HepG2 (cell line): ENCODE results near the gene ERFL. TPM values are rescaled to one million over a fixed set of nuclear protein-coding genes. Genes with fewer than 3 reads are reported as not detected.

ENCODE experiments used
- CENPX ChIP-seq: sonication (generic); formaldehyde crosslinking; IDR thresholded peaks from 2 replicates; pipeline ENCODE4 v1.9.0; 2021; ENCODE audit warnings: mild to moderate bottlenecking, missing genetic modification reagents, moderate library complexity
- EZH2 ChIP-seq: conservative IDR thresholded peaks from 2 replicates; pipeline ENCODE4 v1.6.1; 2012; ENCODE audit warnings: mild to moderate bottlenecking, low read depth, low read length, moderate library complexity
- FUBP1 ChIP-seq: sonication (generic); formaldehyde crosslinking; IDR thresholded peaks from 2 replicates; pipeline ENCODE4 v1.5.1; 2020; ENCODE audit warnings: missing genetic modification reagents, mild to moderate bottlenecking, borderline replicate concordance
- HOXA3 ChIP-seq: sonication (generic); formaldehyde crosslinking; IDR thresholded peaks from 2 replicates; pipeline ENCODE4 v1.5.0; 2020; ENCODE audit warnings: missing genetic modification reagents
- MNT ChIP-seq: fragments of 450-650 bp; IDR thresholded peaks from 2 replicates; pipeline ENCODE4 v1.6.1; 2016
- NCOA2 ChIP-seq: sonication (generic); formaldehyde crosslinking; IDR thresholded peaks from 2 replicates; pipeline ENCODE4 v1.8.0; 2022; ENCODE audit warnings: inconsistent platforms
- POLR2AphosphoS5 ChIP-seq: IDR thresholded peaks from 2 replicates; pipeline ENCODE4 v1.6.1; 2012; ENCODE audit warnings: low read depth, low read length
- REPIN1 ChIP-seq: sonication (generic); formaldehyde crosslinking; IDR thresholded peaks from 2 replicates; pipeline ENCODE4 v1.8.0; 2022; ENCODE audit warnings: missing genetic modification reagents, low read depth, mild to moderate bottlenecking, borderline replicate concordance
- RFX3 ChIP-seq: IDR thresholded peaks from 2 replicates; pipeline ENCODE4 v1.6.1; 2016; ENCODE audit warnings: missing biosample characterization, missing genetic modification reagents
- SRF ChIP-seq: IDR thresholded peaks from 2 replicates; pipeline ENCODE4 v1.6.1; 2011; ENCODE audit warnings: mild to moderate bottlenecking, low read depth, low read length, moderate library complexity
- TBX3 ChIP-seq: fragments of 450-650 bp; IDR thresholded peaks from 2 replicates; pipeline ENCODE4 v1.6.1; 2017; ENCODE audit warnings: antibody characterized with exemption, mild to moderate bottlenecking, inconsistent platforms, borderline replicate concordance
- TFDP1 ChIP-seq: IDR thresholded peaks from 2 replicates; pipeline ENCODE4 v1.6.1; 2016; ENCODE audit warnings: missing compliant biosample characterization, missing genetic modification reagents, borderline replicate concordance
- TOPORS ChIP-seq: sonication (generic); formaldehyde crosslinking; IDR thresholded peaks from 2 replicates; pipeline ENCODE4 v1.8.0; 2023; ENCODE audit warnings: mild to moderate bottlenecking, missing genetic modification reagents
- ZBTB3 ChIP-seq: sonication (generic); formaldehyde crosslinking; IDR thresholded peaks from 2 replicates; pipeline ENCODE4 v1.4.0; 2020; ENCODE audit warnings: low read depth, mild to moderate bottlenecking, moderate library complexity, missing genetic modification reagents, borderline replicate concordance
- ZFP37 ChIP-seq: sonication (generic); formaldehyde crosslinking; IDR thresholded peaks from 2 replicates; pipeline ENCODE4 v1.4.0; 2020; ENCODE audit warnings: missing genetic modification reagents, borderline replicate concordance
- ZHX1 ChIP-seq: sonication (generic); formaldehyde crosslinking; IDR thresholded peaks from 2 replicates; pipeline ENCODE4 v1.8.1; 2022; ENCODE audit warnings: low read depth, mild to moderate bottlenecking, missing genetic modification reagents
- ZNF253 ChIP-seq: sonication (generic); formaldehyde crosslinking; IDR thresholded peaks from 2 replicates; pipeline ENCODE4 v1.8.0; 2022; ENCODE audit warnings: mild to moderate bottlenecking, missing genetic modification reagents, borderline replicate concordance
- ZNF383 ChIP-seq: sonication (generic); formaldehyde crosslinking; IDR thresholded peaks from 2 replicates; pipeline ENCODE4 v1.4.0; 2020; ENCODE audit warnings: missing genetic modification reagents, mild to moderate bottlenecking, borderline replicate concordance
- ZNF441 ChIP-seq: sonication (generic); formaldehyde crosslinking; IDR thresholded peaks from 2 replicates; pipeline ENCODE4 v1.7.0; 2021; ENCODE audit warnings: missing genetic modification reagents, borderline replicate concordance
- ZNF589 ChIP-seq: sonication (generic); formaldehyde crosslinking; conservative IDR thresholded peaks from 2 replicates; pipeline ENCODE4 v1.8.0; 2022; ENCODE audit warnings: mild to moderate bottlenecking, moderate library complexity, missing genetic modification reagents
- ZNF75D ChIP-seq: sonication (generic); formaldehyde crosslinking; IDR thresholded peaks from 2 replicates; pipeline ENCODE4 v1.8.1; 2023; ENCODE audit warnings: missing genetic modification reagents, mild to moderate bottlenecking, borderline replicate concordance
- ZNF773 ChIP-seq: sonication (generic); formaldehyde crosslinking; IDR thresholded peaks from 2 replicates; pipeline ENCODE4 v1.4.0; 2020; ENCODE audit warnings: missing genetic modification reagents, borderline replicate concordance
- polyA plus RNA-seq, 8 experiments: library from polyadenylated mRNA; depleted of rRNA in 3 of 8; stranded (reverse) in 7 of 8; unstranded in 1 of 8; fragments of >200 nt; fragmentation: Illumina TruSeq in 4 of 8; extraction: Trizol in 4 of 8; gene quantifications; 2 replicates each; pipeline versions ENCODE4 v1.2.1 to v1.2.3, GENCODE V29; 2011 to 2016; ENCODE audit warnings: low read depth in 4 of 8, missing spikeins in 1 of 8, mixed read lengths in 1 of 8; ENCODE audit not compliant: insufficient read depth in 1 of 8
- total RNA-seq, 5 experiments: library from RNA; depleted of rRNA; stranded (reverse); fragments of >200 nt; fragmentation: Illumina TruSeq; extraction: Trizol; gene quantifications; 2 replicates each; pipeline ENCODE4 v1.2.3, GENCODE V29; 2016; ENCODE audit warnings: low read depth in 1 of 5

ERFL gene
- total and polyA plus RNA-seq, 2 of the 13 experiments (the other 11 are each of a cell fraction or from before 2014, with no cell fraction given), result not detected

- TF ChIP-seq ZBTB3 (no peak), ZNF75D (no peak), POLR2AphosphoS5 (peak; percentile 94), ZHX1 (CRISPR knock-in tag) (peak; percentile 10; the same call in 1 of the 2 replicates), RFX3 (0 out of 2 replicates have a peak, but pooled peaks have one; percentile 6), ZNF441 (peak; percentile 69; the same call in 1 of the 2 replicates), ZNF589 (no peak), FUBP1 (CRISPR knock-in tag) (no peak), ZNF253 (CRISPR knock-in tag) (no peak), CENPX (CRISPR knock-in tag) (no peak), ZFP37 (CRISPR knock-in tag) (peak; percentile 62; the same call in 1 of the 2 replicates), TBX3 (no peak; the same call in 1 of the 2 replicates), ZNF773 (CRISPR knock-in tag) (no peak), EZH2 (no peak), NCOA2 (CRISPR knock-in tag) (peak; percentile 41; the same call in 1 of the 2 replicates), MNT (peak; percentile 2; the same call in 1 of the 2 replicates), REPIN1 (CRISPR knock-in tag) (peak; percentile 86), ZNF383 (CRISPR knock-in tag) (no peak), TFDP1 (peak; percentile 85), TOPORS (CRISPR knock-in tag) (peak; percentile 12; the same call in 1 of the 2 replicates), SRF (0 out of 2 replicates have a peak, but pooled peaks have one; percentile 25), HOXA3 (peak; percentile 83)
Measured at GRCh38 chr19:41859618-41860418, 68.4 kb downstream of the ERFL start, which contains the start of gene RPS19 (continued).
